HG02981 (cell line): ENCODE measurements around the gene PKMYT1.

Experiments used
- ATAC-seq: cut with Tn5 transposase; IDR thresholded peaks from one replicate; pipeline ENCODE4 v1.9.1; 2021; ENCODE audit warnings: mild to moderate bottlenecking, moderate library complexity; ENCODE audit not compliant: unreplicated experiment

Gene PKMYT1

GRCh38 chr16:2975161-2975795 is 5.0 kb downstream of the PKMYT1 start:
- no peak for ATAC-seq

GRCh38 chr16:2974319-2975056 is 5.8 kb downstream of the PKMYT1 start:
- no peak for ATAC-seq

GRCh38 chr16:2973605-2974318 is 6.5 kb downstream of the PKMYT1 start:
- ATAC-seq, result no peak

GRCh38 chr16:2973093-2973492 is 7.2 kb downstream of the PKMYT1 start:
- no peak for ATAC-seq

GRCh38 chr16:2971985-2972784 is 8.1 kb downstream of the PKMYT1 start:
- no peak for ATAC-seq

- no peak for ATAC-seq
These were observed 8.9 kb downstream of the PKMYT1 start for GRCh38 chr16:2971134-2971984.

- ATAC-seq, result no peak
These were observed 9.7 kb downstream of the PKMYT1 start for GRCh38 chr16:2970563-2970962.

- no peak for ATAC-seq
These were observed 10.4 kb downstream of the PKMYT1 start for GRCh38 chr16:2969545-2970521.

GRCh38 chr16:2968738-2969544 is 11.3 kb downstream of the PKMYT1 start, which contains the start of gene PAQR4:
TSS of gene PAQR4 (plus strand) at chr16:2969348. CDS start at chr16:2969675, 327 bp downstream.
- ATAC-seq, result peak; percentile 77

GRCh38 chr16:2968368-2968737 is 11.9 kb downstream of the PKMYT1 start:
- ATAC-seq, result no peak

GRCh38 chr16:2967721-2968161 is 12.5 kb downstream of the PKMYT1 start:
- no peak for ATAC-seq

GRCh38 chr16:2967211-2967631 is 13.0 kb downstream of the PKMYT1 start:
- ATAC-seq, result no peak

GRCh38 chr16:2966808-2967191 is 13.4 kb downstream of the PKMYT1 start:
- no peak for ATAC-seq

- ATAC-seq, result no peak
These were observed 14.0 kb downstream of the PKMYT1 start for GRCh38 chr16:2966043-2966807.

GRCh38 chr16:2964475-2965336 is 15.5 kb downstream of the PKMYT1 start:
- ATAC-seq, result no peak

GRCh38 chr16:2963723-2964474 is 16.3 kb downstream of the PKMYT1 start, which contains the start of gene KREMEN2:
TSS of gene KREMEN2 (plus strand) at chr16:2964275. CDS start at chr16:2964521, 246 bp downstream.
- no peak for ATAC-seq
